Anterior cingulate cortex (tissue), 58 donors: Measurements from ENCODE around the gene JARID2.

Source experiments
- DNase-seq, 58 donors: peaks; one replicate each; lab custom pipeline; 2025; lab: John Stamatoyannopoulos, UW

Gene JARID2

DNA sequence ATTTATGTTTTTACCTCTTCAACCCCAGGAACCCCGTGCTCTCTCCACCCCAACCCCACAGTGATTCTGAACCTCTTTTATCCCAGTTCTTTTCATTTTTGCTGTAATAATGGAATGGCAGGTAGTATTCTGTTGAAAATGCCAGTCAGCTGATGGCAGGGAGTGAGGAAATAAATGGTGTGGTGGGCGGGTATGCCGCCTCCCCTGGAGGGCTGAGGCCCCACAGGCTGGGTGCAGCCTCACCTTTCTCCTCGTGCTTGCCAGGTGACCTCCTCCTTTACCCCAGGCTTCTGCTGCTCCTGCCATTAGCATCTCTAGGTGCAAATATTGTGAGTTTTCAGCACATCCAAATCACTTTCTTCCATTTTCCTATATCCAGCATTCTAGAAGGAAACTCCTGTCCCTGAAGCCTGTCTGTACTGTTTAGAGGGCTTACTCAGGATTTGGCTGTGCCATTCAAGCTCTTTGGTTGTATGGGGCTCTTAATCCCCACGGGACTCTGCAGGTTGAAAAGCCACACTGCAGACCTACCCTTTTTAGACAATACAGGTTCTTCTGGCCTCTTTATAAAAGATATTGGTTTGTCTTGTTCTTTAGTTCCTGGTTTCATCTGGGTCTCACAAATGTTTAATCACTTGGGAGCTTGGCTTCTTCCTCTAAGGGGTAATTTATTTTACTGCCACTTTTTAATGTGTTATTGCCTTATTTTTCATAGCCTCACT lies 201.8 kb downstream of the JARID2 start:
- no peak for DNase-seq

DNA sequence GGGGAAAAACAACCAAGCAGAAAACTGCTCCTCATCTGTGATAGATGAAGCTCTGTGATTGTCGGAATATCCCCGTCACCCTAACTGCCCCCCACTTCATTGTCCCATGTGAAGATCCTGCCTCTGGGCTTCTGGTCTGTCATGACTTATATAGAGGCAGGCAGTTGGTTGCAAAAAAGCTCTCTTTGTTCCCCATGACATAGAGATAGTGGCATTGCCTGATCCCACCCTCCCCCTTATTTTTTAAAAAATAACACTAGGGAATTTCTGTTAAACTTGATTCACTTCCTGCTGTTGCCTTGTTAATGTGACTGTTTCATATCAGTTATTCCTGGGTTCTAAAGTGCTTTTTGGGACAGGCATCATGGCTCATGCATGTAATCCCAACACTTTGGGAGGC lies 203.1 kb downstream of the JARID2 start:
- DNase-seq, result no peak

DNA sequence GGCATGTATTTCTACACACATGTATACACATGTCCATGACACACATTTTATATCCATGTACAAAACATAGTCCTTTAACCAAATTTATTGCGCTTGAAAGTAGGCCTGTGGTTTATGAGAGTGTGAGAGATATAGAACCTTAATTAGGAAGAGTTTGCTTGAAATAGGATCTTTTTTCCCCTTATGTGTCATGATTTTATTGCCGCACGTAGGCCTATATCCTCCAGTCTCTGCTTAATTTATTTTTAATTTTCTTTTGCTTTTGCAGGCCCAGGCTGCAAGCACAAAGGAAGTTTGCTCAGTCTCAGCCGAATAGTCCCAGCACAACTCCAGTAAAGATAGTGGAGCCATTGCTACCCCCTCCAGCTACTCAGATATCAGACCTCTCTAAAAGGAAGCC lies 205.9 kb downstream of the JARID2 start:
- DNase-seq, result no peak

DNA sequence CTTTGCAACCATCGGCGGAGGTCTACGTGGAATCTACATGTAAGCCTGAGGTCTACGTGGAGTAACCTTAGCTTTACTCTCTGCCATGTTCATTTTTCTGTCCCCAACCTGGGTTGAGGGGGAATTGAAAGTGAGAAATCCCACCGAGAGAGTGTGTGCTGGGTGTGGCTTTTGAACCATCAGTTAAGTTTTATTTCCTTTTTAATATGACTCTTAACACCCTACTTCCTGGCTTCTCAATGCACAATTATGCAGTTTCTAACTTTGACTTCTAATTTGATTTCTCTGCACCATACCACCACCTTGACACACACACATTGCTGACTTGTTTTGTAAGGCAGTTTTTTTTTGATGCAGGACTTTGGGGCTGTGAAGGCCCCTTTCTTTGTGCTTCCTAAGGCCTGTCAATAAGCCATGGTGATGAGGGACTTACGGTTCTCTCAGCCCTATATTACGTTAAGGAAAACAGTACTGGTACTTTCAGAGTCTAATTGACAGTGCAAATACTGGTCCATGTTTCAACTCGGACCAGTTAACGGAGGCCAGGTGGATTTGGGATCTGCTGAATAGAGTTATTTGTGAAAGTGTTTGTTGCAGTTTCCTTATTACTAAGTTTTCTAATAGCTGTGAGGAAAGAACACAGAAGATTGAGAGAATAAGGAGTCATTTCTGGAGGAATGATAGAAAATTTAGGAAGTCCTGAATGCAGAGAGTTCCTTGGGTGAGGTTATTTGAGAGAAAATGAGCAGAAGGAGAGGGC lies 206.5 kb downstream of the JARID2 start:
- no peak for DNase-seq

DNA sequence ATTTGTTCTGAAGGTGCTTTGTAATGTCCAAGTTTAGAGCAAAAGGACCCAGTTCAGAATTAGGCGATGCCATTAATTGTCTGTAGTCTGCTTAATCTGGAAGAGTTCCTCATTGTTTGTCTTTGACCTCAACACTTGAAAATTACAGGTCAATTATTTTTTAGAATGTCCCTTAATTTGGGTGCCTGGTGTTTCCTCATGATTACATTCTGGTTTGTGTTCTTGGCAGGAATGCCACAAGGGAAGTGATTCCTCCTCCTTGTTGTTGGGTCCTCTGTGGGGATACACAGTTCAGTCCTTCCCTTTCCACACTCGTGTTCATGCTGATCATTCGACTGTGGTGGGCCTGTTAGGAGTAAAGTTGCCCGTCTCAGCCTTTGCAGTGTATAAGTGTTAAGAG lies 207.3 kb downstream of the JARID2 start:
- no peak for DNase-seq

DNA sequence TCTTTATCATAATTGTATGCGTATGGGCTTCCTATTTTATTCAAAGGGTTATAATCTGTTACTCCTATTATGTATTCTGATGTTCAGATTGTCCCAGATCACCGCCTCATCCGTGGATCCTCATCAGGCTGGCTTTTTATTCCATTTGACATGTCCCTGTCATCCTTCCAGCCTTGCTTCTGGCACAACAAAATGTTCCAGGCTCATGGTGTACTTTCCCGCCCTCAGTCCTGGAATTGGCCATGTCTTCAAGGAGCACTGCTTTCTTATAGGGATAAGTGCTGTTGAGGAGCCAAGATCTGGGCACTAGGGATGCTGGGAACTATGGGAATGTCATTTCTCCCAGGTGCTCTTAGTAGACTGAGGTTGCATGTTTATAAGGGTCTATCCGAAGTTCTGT lies 207.8 kb downstream of the JARID2 start:
- DNase-seq, result peak in 25 of 58 donors; percentile 6 to 70 (median 19)

DNA sequence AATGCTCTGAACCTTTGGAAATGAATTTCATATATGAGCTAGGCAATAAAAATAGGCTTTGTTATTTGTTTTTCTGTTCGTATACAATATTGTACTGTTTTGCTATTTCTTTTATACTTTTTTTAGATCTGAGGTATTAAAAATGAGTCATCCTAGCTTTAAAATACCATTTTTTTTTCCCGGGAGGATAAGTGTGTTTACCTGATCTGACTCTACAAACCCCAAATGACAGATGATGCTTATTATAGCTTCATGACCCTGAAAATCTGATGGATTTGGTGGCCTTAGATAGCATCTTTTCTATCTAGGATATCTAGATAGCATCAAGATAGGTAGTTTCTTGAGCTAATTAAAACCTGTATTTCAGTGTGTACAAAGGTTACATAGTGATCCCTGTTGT lies 210.6 kb downstream of the JARID2 start:
- DNase-seq, result no peak

DNA sequence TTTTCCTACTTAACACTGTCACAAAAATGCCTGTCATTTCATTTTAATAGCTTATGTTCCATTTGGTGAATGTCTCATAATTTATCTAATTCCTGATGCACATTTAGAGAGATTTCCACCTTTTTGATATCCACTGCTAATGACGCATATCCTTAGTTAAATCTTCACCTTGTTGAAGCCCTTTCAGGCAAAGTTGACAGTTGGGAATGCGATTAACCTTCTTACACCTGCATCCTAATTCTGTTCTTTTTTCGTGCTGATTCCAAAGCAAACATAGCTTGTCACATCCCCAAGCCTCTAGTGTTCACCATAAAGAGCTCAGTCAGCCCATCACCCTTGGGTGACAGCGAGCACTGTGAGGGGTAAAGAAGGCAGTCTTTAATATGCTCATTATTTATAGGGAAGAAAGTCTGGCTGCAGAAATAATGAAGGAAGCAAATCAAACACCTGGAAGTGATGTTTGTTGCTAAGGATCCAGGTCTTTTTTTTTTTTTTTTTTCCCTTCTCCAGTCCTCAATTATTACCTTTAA lies 211.3 kb downstream of the JARID2 start:
- DNase-seq, result no peak

DNA sequence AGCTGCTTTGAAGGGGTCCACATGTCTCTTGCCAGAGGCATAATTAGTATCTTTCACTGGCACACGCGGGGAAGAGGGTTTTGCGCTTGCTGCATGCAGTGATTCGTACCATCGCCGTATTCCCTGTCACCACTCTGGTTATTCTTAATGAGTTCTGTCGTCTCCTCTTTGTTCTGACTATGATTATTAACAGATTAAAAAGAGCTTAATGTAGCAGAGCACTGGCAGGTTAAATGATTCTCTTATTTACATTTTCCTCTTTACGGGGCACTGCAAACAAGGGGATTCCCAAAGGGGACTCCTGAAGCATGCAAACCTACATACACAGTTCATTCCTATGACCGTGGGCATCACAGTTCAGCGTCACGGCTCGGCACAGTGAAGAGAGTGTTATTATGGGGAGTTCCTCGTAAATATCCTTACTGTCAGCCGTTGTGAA lies 212.2 kb downstream of the JARID2 start:
- DNase-seq, result no peak

DNA sequence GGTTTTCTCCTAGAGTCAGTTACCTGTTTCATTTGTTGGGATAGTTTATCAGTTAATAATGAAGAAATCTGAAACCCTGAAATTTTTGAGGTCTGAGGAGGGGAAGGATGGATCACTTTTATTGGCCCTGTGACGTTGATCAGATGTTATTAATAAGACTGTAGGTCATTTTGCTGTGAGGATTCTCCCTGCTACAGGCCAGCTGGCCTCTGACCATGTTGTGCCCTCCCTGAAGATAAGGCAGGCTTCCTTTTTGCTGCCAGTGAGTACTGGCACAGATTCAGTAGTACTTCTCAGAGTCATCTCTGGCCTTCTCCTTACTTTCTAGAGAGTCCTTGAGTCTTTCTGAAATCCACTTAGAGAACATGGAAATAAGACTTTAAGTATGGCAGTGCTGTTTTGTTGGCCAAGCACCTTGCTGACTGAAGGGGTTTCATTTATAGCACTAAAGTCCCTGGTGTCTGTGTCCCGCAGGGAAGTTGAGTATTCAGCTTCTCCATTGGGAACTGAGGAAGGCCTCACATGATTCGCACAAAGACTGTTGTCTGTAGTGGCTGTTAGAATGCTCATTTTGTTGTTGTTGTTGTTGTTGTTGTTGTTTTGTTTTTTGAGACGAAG lies 214.3 kb downstream of the JARID2 start:
- DNase-seq, result no peak

DNA sequence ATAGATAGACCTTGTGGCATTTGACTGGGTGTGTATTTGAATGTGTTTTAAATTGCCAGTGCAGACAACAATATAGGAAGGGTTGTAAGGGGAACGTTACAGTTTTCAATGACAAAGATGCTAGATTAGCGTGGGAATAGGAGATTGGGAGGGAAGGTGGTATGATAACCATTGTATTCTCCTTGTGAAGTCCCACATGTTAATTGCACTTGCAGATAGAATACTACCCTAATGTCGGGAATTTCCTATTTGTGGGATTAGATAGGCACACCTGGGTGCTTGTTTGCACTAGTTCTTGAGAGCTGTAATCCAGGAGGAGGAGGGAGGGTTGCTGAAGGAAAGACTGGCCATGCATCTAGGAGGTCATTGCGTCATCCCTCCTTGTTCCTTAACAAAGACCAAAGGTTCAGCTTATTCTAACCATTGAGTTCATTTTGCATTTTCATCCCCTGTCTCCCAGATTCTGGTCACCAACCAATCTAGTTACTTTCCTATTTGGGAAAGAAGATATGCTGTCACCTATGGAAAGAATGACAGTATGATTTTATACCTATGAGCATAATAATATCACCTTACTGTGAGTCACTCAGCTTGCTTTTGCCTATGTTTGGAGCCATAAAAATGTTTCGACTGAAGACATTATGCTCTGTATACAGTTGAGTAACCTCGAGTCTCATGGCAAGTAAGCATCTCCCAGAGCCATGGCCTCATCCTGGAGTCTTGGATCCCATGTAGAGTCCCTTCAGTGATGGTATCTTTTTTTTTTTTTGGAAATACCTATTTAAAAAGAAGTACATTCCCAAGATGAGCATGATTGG lies 215.5 kb downstream of the JARID2 start:
- DNase-seq, result no peak

DNA sequence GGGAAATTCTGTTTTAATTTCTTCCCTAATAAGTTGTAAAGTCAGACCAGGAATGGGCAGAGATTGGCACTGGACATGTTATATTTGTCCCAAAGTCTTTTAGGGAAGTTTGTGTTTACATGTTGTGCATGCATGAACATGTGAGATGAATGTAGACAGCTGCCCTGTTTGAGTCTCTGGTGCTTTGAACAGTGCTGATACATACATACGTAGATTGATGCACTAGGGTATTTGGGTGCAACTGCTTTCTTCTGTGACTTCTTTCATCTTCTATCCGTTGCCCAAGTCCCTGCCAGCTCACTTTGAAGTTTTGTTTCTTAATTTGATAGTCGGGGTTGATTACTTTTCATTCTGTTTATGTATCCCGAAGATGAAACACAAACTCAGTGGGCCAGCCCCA lies 216.4 kb downstream of the JARID2 start:
- no peak for DNase-seq

DNA sequence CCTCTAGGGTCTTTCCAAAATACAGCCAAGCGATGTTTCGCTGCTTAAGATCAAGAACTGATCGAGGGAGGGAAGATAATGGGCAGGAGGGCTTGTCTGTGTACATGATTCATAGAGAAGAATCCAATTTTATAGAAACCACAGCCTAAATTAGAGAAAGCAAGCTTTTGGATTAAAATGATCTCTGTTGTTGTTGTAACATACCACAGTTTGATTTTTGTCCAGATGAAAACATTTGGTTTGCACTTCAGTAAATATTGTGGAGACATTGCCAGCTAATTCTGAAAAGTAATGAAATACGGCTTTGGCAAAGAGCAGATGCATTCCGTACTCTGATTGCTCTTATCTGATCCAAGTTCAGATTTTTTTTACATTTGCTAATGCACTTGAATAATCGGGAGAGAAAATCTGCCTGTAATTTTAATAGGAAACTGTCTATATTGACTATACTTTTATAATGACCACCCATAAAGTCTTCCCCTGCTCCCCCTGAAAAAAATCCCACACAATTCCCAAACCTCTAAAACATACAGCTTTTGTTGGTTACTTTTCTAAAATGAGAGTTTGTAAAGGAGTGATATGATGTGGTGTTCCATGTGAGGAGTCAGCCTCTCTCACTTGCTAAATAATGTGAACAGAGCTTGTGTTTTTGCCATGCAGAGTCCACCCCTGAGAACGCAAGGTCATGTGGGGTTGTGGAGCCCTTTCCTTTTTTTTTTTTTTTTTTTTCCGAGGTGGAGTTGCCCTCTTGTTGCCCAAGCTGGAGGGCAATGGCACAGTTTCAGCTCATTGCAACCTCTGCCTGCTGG lies 217.1 kb downstream of the JARID2 start:
- no peak for DNase-seq

DNA sequence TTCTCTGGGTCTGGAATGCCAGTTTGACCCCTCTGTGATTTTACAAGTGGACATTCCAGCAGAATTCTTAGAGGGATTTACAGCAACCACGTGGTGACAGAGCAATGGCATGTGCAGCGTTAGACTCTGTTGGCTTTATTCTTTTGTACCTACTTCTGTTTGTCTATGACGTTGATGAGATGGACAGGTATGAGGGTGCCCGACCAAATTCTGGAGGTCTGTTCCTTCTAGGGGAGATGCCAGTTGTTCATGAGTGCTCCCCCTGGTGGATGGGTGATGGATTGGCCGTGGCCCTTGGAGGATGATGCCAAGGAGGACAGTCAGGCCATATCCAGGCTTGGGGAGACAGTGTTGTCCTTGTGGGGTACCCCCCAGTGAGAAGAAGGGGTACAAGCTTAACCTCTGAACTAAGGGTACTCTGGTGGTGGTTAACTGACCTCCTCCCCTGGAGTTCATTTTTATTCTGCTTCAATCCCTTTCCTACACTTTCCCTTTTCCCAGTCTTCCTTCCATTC lies 218.4 kb downstream of the JARID2 start:
- DNase-seq, result no peak

DNA sequence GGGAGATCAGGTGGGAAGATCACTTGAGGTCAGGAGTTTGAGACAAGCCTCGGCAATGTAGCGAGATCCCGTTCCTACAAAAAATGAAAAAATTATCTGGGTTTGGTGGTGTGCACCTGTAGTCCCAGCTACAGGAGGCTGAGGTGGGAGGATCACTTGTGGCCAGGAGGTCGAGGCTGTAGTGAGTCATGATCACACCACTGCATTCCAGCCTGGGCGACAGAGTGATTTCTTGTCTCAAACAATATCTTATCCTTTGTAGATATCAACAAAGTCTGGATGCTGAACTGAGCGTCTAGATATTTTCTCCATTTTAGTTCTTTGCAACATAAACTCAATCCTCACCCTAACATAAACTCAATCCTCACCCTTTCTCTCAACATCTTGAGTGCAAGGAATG lies 219.3 kb downstream of the JARID2 start:
- no peak for DNase-seq

DNA sequence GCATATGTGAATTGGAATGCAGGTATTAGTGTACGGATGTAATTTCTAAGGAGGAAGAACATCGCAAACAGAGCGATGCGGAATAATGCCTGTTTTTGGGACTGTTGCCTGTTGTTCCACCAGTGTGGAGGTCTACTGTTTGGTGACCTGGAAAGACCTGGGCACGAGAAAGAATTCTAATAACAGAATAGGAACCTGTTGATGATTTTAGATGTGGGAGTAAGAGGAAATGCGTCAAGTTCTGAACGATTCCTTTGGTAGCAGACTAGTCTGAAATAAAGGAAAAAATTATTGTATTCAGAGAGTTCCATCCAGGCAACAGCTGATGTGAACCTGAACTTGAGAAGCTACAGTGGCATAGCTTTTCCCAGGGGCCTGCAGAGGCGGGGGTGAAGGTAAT lies 224.9 kb downstream of the JARID2 start:
- no peak for DNase-seq

DNA sequence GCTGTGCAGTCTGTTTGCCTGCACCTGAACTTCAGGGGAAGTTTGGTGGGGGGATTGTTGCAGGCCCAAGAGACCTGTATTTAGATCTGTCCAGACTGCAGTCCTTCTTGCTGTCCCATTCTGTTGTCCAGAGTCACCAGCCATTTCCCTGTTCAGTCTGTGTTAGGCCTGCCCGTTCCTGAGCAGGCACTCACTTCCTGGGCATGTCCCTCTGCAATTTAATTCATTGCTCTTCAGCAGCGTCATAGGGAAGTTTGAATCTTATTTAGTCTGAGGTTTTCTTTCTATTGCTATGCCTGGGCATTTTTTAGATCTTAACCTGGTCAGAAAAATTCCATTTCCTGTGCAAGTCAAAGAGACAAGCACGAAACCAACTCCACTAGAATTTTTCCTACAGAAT lies 226.8 kb downstream of the JARID2 start:
- DNase-seq, result no peak

DNA sequence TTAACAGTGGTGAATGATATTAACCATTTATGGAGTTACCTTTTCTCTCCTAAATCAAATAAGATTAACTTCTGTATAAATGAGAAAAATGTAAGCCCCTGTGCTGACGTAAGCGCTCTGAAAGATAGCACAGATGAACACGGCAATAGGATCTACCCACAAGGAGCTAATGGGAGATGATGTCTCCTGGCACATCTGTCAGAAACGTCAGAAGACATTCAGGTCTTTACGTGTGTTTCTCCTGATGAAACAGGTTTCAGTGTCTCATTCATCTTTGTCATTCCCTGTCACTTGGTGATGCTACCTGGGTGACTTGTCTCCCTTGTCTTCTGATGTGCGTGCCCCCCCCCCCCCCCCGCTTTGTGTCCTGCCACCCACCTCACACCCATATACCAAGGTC lies 227.3 kb downstream of the JARID2 start:
- DNase-seq, result no peak

DNA sequence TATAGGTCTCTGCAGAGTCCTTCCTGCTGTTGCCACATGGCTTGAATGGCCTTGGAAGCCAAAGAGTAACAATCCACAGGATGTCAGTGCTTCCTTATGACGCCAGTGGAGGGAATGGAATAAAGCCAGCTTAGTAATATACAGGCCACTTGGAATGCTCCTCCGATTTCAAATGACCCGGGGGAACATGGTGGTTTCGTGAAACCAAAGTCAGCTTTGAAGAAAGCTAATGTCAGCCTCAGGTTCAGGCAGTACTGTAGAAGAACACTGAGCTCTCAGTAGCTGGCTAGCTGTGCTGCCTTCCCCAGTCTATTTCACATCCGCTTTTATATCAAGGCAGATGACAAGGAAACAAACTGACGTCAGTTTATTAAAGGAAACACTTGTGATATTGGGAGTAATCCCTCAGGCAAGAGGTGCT lies 227.9 kb downstream of the JARID2 start:
- no peak for DNase-seq
